22Rv1 (cell line): ENCODE results near the gene MRPL19.

Experiments used
- CTCF ChIP-seq: fragments of 450-650 bp; IDR thresholded peaks from 2 replicates; pipeline ENCODE4 v1.5.1; 2017; ENCODE audit warnings: mild to moderate bottlenecking
- ZFX ChIP-seq: fragments of 450-650 bp; IDR thresholded peaks from 2 replicates; pipeline ENCODE4 v1.6.1; 2017; ENCODE audit warnings: antibody characterized with exemption, borderline replicate concordance

GRCh38 chr2:75622500-75622899 lies 24.1 kb upstream of the MRPL19 start:
- TF ChIP-seq CTCF, result no peak
- TF ChIP-seq ZFX, result no peak
